ENCODE measurements around the gene KCNT2. TPM values are rescaled to one million over a fixed set of nuclear protein-coding genes. Genes with fewer than 3 reads are reported as not detected.

Gene KCNT2
- total RNA-seq, 1 donor from 2014 or later, result 126 TPM

DNA sequence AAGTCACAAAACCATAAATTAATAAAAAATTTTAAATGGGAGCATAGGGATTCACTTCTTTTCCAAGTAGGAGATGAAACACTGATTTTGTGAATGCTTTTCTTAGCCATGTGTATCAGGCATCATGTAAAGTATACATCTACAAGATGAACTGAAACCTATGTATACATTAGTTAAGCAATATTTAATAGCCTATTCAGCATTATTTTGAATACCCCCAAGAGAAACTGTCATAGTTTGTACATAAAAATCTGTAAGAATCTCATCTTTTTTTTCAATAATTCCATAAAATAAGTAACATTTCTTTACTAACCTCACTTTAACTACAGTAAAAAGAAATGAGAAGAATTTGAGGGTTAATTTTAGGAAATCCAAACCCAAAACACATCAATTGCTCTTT is 348.0 kb downstream of the KCNT2 start:
- no peaks in the 10 kb centered on the region for H3K4me1 Mint-ChIP-seq (ENCODE audit: low read depth, unreplicated experiment)
- no peak overlapping the region for H3K27ac Mint-ChIP-seq (ENCODE audit: unreplicated experiment)
- no peak overlapping the region for H3K4me3 Mint-ChIP-seq (ENCODE audit: unreplicated experiment)
- TF ChIP-seq, protein P1, sequence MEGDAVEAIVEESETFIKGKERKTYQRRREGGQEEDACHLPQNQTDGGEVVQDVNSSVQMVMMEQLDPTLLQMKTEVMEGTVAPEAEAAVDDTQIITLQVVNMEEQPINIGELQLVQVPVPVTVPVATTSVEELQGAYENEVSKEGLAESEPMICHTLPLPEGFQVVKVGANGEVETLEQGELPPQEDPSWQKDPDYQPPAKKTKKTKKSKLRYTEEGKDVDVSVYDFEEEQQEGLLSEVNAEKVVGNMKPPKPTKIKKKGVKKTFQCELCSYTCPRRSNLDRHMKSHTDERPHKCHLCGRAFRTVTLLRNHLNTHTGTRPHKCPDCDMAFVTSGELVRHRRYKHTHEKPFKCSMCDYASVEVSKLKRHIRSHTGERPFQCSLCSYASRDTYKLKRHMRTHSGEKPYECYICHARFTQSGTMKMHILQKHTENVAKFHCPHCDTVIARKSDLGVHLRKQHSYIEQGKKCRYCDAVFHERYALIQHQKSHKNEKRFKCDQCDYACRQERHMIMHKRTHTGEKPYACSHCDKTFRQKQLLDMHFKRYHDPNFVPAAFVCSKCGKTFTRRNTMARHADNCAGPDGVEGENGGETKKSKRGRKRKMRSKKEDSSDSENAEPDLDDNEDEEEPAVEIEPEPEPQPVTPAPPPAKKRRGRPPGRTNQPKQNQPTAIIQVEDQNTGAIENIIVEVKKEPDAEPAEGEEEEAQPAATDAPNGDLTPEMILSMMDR (IDR thresholded peaks at IDR 0.05; ENCODE audit: partially characterized antibody, unreplicated experiment), result no peak
- H3K36me3 Mint-ChIP-seq (ENCODE audit: unreplicated experiment), result no peaks in the 10 kb centered on the region
- peaks cover 3% of the 10 kb centered on the region for H3K9me3 Mint-ChIP-seq (ENCODE audit: unreplicated experiment)
- no peak for DNase-seq
- H3K27me3 Mint-ChIP-seq (ENCODE audit: unreplicated experiment), result no peaks in the 10 kb centered on the region

DNA sequence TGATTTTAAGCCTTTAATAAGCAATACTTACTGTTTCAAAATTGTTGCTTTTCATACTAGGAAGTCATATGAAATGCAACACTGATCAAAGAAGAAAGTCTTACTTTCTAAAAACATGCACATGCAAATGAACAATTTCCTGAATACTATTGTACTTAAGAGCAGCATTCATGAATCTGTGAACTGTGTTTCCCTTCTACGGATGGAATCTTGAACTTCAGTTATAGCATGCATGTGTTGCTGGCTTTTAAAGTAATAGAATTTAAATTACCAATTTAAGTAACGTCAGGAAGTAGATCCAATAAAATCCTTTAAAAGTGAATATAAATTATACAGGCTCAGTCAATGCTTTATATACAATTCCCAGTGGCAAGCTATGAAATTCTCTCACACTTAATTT is 348.9 kb downstream of the KCNT2 start:
- peaks cover 3% of the 10 kb centered on the region for H3K9me3 Mint-ChIP-seq (ENCODE audit: unreplicated experiment)
- H3K4me3 Mint-ChIP-seq (ENCODE audit: unreplicated experiment), result no peak overlapping the region
- no peaks in the 10 kb centered on the region for H3K4me1 Mint-ChIP-seq (ENCODE audit: low read depth, unreplicated experiment)
- TF ChIP-seq, protein P1 (IDR thresholded peaks at IDR 0.05; ENCODE audit: partially characterized antibody, unreplicated experiment), result no peak
- DNase-seq, result no peak
- H3K27me3 Mint-ChIP-seq (ENCODE audit: unreplicated experiment), result no peaks in the 10 kb centered on the region
- H3K27ac Mint-ChIP-seq (ENCODE audit: unreplicated experiment), result no peak overlapping the region
- H3K36me3 Mint-ChIP-seq (ENCODE audit: unreplicated experiment), result no peaks in the 10 kb centered on the region

GRCh38 chr1:196255762-196256161 is 352.5 kb downstream of the KCNT2 start:
- no peaks in the 10 kb centered on the region for H3K4me1 Mint-ChIP-seq (ENCODE audit: low read depth, unreplicated experiment)

DNA sequence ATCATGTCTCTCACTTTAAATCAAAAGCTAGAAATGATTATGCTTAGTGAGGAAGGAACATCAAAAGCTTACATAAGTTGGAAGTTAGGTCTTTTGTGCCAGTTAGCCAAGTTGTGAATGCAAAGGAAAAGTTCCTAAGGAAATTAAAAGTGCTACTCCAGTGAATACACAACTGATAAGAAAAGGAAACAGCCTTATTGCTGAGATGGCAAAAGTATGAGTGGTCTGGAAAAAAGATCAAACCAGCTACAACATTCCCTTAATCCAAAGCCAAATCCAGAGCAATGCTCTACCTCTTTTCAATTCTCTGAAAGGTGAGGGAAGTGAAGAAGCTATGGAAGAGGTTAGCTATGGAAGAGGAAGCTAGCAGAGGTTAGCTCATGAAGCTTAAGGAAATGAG is 378.7 kb downstream of the KCNT2 start:
- Mint-ChIP-seq H3K27ac (ENCODE audit: unreplicated experiment) (no peak overlapping the region), H3K4me3 (ENCODE audit: unreplicated experiment) (no peak overlapping the region), H3K9me3 (ENCODE audit: unreplicated experiment) (peaks cover 7% of the 10 kb centered on the region), H3K36me3 (ENCODE audit: unreplicated experiment) (peaks cover 12% of the 10 kb centered on the region), H3K27me3 (ENCODE audit: unreplicated experiment) (peaks cover 3% of the 10 kb centered on the region), H3K4me1 (ENCODE audit: low read depth, unreplicated experiment) (peaks cover 10% of the 10 kb centered on the region)
- TF ChIP-seq, protein P1 (IDR thresholded peaks at IDR 0.05; ENCODE audit: partially characterized antibody, unreplicated experiment), result no peak
- DNase-seq, result no peak

More at GRCh38 chr1:196255762-196256161, 352.5 kb downstream of the KCNT2 start:
- no peaks in the 10 kb centered on the region for H3K27me3 Mint-ChIP-seq (ENCODE audit: unreplicated experiment)
- TF ChIP-seq, protein P1 (IDR thresholded peaks at IDR 0.05; ENCODE audit: partially characterized antibody, unreplicated experiment), result no peak
- no peaks in the 10 kb centered on the region for H3K36me3 Mint-ChIP-seq (ENCODE audit: unreplicated experiment)
- H3K9me3 Mint-ChIP-seq (ENCODE audit: unreplicated experiment), result no peaks in the 10 kb centered on the region
- H3K27ac Mint-ChIP-seq (ENCODE audit: unreplicated experiment), result no peak overlapping the region
- DNase-seq, result no peak
- H3K4me3 Mint-ChIP-seq (ENCODE audit: unreplicated experiment), result no peak overlapping the region

DNA sequence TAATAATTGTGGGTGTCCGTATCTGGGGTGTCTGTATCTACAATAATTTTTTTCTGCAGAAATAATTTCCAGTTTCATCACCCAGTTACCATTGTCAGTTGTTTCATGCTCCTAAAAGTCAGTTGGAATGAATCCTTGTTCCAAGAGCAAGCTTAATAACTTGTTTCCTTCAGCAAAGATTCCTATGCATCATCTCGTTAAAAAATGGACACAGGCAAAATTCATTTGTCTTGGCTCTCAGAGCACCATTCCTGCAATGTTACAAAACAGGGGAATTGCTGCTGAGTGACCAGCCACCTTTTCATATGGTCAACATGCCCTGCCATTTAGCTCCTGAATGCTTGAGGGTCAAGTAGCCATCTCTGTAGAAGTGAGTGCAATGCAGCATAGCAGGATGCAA is 393.4 kb downstream of the KCNT2 start:
- Mint-ChIP-seq H3K4me3 (ENCODE audit: unreplicated experiment) (no peak overlapping the region), H3K36me3 (ENCODE audit: unreplicated experiment) (no peaks in the 10 kb centered on the region), H3K27ac (ENCODE audit: unreplicated experiment) (no peak overlapping the region), H3K9me3 (ENCODE audit: unreplicated experiment) (peaks cover 4% of the 10 kb centered on the region), H3K4me1 (ENCODE audit: low read depth, unreplicated experiment) (no peaks in the 10 kb centered on the region), H3K27me3 (ENCODE audit: unreplicated experiment) (no peaks in the 10 kb centered on the region)
- DNase-seq, result no peak
- TF ChIP-seq, protein P1 (IDR thresholded peaks at IDR 0.05; ENCODE audit: partially characterized antibody, unreplicated experiment), result no peak
